ENCODE data around the gene AGBL1. TPM values are rescaled to one million over a fixed set of nuclear protein-coding genes. Genes with fewer than 3 reads are reported as not detected.

AGBL1 gene
- total RNA-seq, 1 experiment from 2014 or later = not detected

DNA sequence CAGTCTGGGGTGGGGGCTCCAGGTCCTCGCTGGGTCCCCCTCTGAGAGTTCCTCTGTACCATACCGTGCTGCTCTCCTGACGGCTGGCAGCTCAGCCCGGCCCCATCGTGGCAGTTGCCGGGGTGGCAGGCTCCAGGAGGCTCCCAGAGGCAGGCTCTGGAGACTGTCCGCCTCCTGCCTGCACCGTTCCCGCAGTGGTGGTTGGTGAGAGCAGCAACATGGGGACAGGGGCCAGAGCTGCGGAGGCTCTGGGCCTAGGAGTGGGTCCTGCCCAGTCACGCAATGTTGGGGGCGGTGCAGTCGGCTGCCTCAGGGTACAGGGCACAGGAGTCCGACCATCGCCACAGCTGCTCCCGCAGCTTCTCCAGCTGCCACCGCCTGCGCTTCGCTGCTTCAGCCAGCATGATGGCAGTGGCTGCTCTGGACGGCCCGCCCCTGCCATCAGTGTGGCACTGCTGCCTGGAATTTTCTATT lies 492.7 kb downstream of the AGBL1 start:
- no peaks in the 10 kb centered on the region for H3K9me3 ChIP-seq (ENCODE audit: control insufficient read depth, low read depth, low read length)
- no peak overlapping the region for H2BK120ac ChIP-seq (ENCODE audit: low read depth, low read length, poor library complexity, severe bottlenecking)
- Mint-ChIP-seq H3K27me3 (ENCODE audit: low read depth) (no peaks in the 10 kb centered on the region), H3K9me3 (peaks cover 12 to 13% of the 10 kb centered on the region in 2 experiments; a peak in 4 of 5 replicates), H3K27ac (no peak overlapping the region), H3K4me3 (no peak overlapping the region), H3K4me1 (peaks cover 16 to 21% of the 10 kb centered on the region in 2 experiments), H3K36me3 (ENCODE audit: insufficient read depth in 1 of 3, low read depth in 3 of 3) (peaks cover 7 to 14% (median 8%) of the 10 kb centered on the region in 3 experiments)
- H3K4me2 ChIP-seq (ENCODE audit: insufficient read depth, insufficient read length, low read length) = no peak overlapping the region
- H3K23me2 ChIP-seq (ENCODE audit: insufficient read length, low read depth, low read length, poor library complexity, severe bottlenecking) = no peaks in the 10 kb centered on the region
- H2BK15ac ChIP-seq (ENCODE audit: low read depth, low read length) = no peak overlapping the region
- no peaks in the 10 kb centered on the region for H3K79me1 ChIP-seq (ENCODE audit: insufficient read depth, low read depth, low read length, poor library complexity, severe bottlenecking)
- no peak overlapping the region for H2BK5ac ChIP-seq (ENCODE audit: insufficient read length, low read length)
- no peak overlapping the region for H3K27ac ChIP-seq (ENCODE audit: insufficient read length, low read depth, low read length)
- no peak overlapping the region for H3K9ac ChIP-seq (ENCODE audit: extremely low read depth, insufficient read length, low read length)
- no peak overlapping the region for H2AK5ac ChIP-seq (ENCODE audit: insufficient read length, low read length)
- no CpG with 5 or more reads among the region's 21 CpGs for WGBS (ENCODE audit: extremely low coverage, insufficient read length, low lambda C conversion rate)
- H2AFZ ChIP-seq (ENCODE audit: low read length) = no peak overlapping the region
- H3T11ph ChIP-seq (ENCODE audit: low read length) = no peak overlapping the region
- H3K23ac ChIP-seq (ENCODE audit: insufficient read length, low read depth, low read length) = no peak overlapping the region
- H4K5ac ChIP-seq (ENCODE audit: insufficient read length, low read depth, low read length) = no peak overlapping the region
- H3K79me2 ChIP-seq (ENCODE audit: insufficient read depth, low read length) = no peaks in the 10 kb centered on the region
- H3K56ac ChIP-seq (ENCODE audit: insufficient read length, low read depth, low read length) = no peak overlapping the region
- peak; percentile 48 for DNase-seq
- H4K91ac ChIP-seq (ENCODE audit: insufficient read length, low read depth, low read length) = no peak overlapping the region
- H4K20me1 ChIP-seq (ENCODE audit: control insufficient read depth, insufficient read depth, insufficient read length) = no peaks in the 10 kb centered on the region
- H3K14ac ChIP-seq (ENCODE audit: insufficient read depth, low read length) = no peak overlapping the region; the same call in 1 of the 2 replicates
- no peak overlapping the region for H4K8ac ChIP-seq (replicated peaks; ENCODE audit: insufficient read length, low read depth, low read length)
- peaks cover 5% of the 10 kb centered on the region for H3K4me1 ChIP-seq (ENCODE audit: insufficient read depth, low read length)
- H2BK20ac ChIP-seq (ENCODE audit: low read depth, low read length, poor library complexity, severe bottlenecking) = no peak overlapping the region
- H3K18ac ChIP-seq (ENCODE audit: insufficient read length, low read depth, low read length) = no peak overlapping the region
- no peak overlapping the region for H2BK12ac ChIP-seq (ENCODE audit: insufficient read length, low read depth, low read length)
- TF ChIP-seq, protein P1, sequence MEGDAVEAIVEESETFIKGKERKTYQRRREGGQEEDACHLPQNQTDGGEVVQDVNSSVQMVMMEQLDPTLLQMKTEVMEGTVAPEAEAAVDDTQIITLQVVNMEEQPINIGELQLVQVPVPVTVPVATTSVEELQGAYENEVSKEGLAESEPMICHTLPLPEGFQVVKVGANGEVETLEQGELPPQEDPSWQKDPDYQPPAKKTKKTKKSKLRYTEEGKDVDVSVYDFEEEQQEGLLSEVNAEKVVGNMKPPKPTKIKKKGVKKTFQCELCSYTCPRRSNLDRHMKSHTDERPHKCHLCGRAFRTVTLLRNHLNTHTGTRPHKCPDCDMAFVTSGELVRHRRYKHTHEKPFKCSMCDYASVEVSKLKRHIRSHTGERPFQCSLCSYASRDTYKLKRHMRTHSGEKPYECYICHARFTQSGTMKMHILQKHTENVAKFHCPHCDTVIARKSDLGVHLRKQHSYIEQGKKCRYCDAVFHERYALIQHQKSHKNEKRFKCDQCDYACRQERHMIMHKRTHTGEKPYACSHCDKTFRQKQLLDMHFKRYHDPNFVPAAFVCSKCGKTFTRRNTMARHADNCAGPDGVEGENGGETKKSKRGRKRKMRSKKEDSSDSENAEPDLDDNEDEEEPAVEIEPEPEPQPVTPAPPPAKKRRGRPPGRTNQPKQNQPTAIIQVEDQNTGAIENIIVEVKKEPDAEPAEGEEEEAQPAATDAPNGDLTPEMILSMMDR (conservative IDR thresholded peaks at IDR 0.05) = no peak
- H3K4ac ChIP-seq (ENCODE audit: low read depth, low read length) = no peak overlapping the region
- no peaks in the 10 kb centered on the region for H3K27me3 ChIP-seq (ENCODE audit: insufficient read depth, low read length)

Data from H9 (cell line).